H1 (cell line): Measurements from ENCODE around the gene TMEM164. TPM values are rescaled to one million over a fixed set of nuclear protein-coding genes. Genes with fewer than 3 reads are reported as not detected.

ENCODE experiments used
- CBX8 ChIP-seq: fragments of 300-800, 300-1000 bp; sonication (generic); IDR thresholded peaks from 2 replicates; pipeline ENCODE4 v1.7.1; 2016; ENCODE audit warnings: low read depth, low read length, borderline replicate concordance
- CEBPB ChIP-seq: IDR thresholded peaks from 2 replicates; pipeline ENCODE4 v1.6.1; 2012; ENCODE audit warnings: low read depth, low read length
- POU5F1 ChIP-seq: IDR thresholded peaks from 2 replicates; pipeline ENCODE4 v1.6.1; 2011; ENCODE audit warnings: low read depth, mild to moderate bottlenecking, low read length, moderate library complexity
- USF2 ChIP-seq: IDR thresholded peaks from 2 replicates; pipeline ENCODE4 v1.6.1; 2011; ENCODE audit warnings: low read length, improper control_type of control experiment
- polyA plus RNA-seq, 7 experiments: library from polyadenylated mRNA; depleted of rRNA in 3 of 7; stranded (reverse) in 5 of 7; unstranded in 2 of 7; fragments of >200 nt in 5 of 7; fragments of 200-250 nt in 2 of 7; gene quantifications; 1 replicate in 5 of 7; 2 replicates in 1 of 7; 4 replicates in 1 of 7; pipeline versions ENCODE4 v1.2.1 to v1.2.3, GENCODE V29; 2011 to 2013; ENCODE audit warnings: missing spikeins in 2 of 7, mixed read lengths in 2 of 7
- total RNA-seq: library from RNA; stranded (reverse); fragmentation: NEBNext Ultra II Directional; extraction: Animal tissue kit (Norgen Biotek cat#: 25700); gene quantifications from 2 replicates; pipeline ENCODE4 v1.2.1, GENCODE V29; 2021

TMEM164 gene
- total and polyA plus RNA-seq, 2 of the 8 experiments (the other 6 are each of a cell fraction or from before 2014, with no cell fraction given) = 7.3 to 14.8 TPM

GRCh38 chrX:110139172-110139571 lies 136.3 kb downstream of the TMEM164 start (continued):
- no peak for TF ChIP-seq POU5F1
- TF ChIP-seq CEBPB = no peak
- no peak for TF ChIP-seq CBX8
- no peak for TF ChIP-seq USF2
